Suprapubic skin (tissue), 4 donors: ENCODE results near the gene AXDND1. TPM values are rescaled to one million over a fixed set of nuclear protein-coding genes. Genes with fewer than 3 reads are reported as not detected.
"Not testable (repeated sequence)": the region's sequence is repeated elsewhere in the genome, so short reads cannot be mapped to it uniquely, and the experiment has no call there.

Experiments
- DNase-seq, 2 donors: peaks; one replicate each; pipeline ENCODE4 v3.0.0-alpha.2; 2019; ENCODE audit warnings: low spot score in 2 of 2
- H3K27ac ChIP-seq: fragments of 200-600 bp; sonication (generic); one replicate; pipeline ENCODE4 v1.5.1; 2019
- H3K27me3 ChIP-seq: fragments of 200-600 bp; sonication (generic); one replicate; pipeline ENCODE4 v1.5.1; 2019
- H3K36me3 ChIP-seq: fragments of 200-600 bp; sonication (generic); one replicate; pipeline ENCODE4 v1.5.1; 2019
- H3K4me1 ChIP-seq: fragments of 200-600 bp; sonication (generic); one replicate; pipeline ENCODE4 v1.5.1; 2019
- H3K4me3 ChIP-seq: fragments of 200-600 bp; sonication (generic); one replicate; pipeline ENCODE4 v1.5.1; 2019; ENCODE audit warnings: mild to moderate bottlenecking
- H3K9me3 ChIP-seq: fragments of 200-600 bp; sonication (generic); one replicate; pipeline ENCODE4 v1.5.1; 2019
- EP300 ChIP-seq: sonication (generic); formaldehyde crosslinking; IDR thresholded peaks from one replicate; pipeline ENCODE4 v1.6.1; 2017; ENCODE audit warnings: antibody characterized with exemption
- POLR2A ChIP-seq, 2 donors: fragments of 450-650 bp; IDR thresholded peaks; one replicate each; pipeline ENCODE4 v1.6.1; 2017; ENCODE audit warnings: antibody characterized with exemption in 2 of 2, mild to moderate bottlenecking in 2 of 2, moderate library complexity in 2 of 2
- POLR2AphosphoS5 ChIP-seq, 3 donors: sonication (generic); formaldehyde crosslinking; IDR thresholded peaks; one replicate each; pipeline ENCODE4 v1.6.1; 2017; ENCODE audit warnings: antibody characterized with exemption in 3 of 3
- WGBS: methylation state at CpG from one replicate; pipeline ENCODE4 v1.1.5; 2018; 5-methylcytosine and 5-hydroxymethylcytosine counted together
- total RNA-seq, 4 donors: library from RNA; depleted of rRNA; stranded (reverse); fragments of >200 nt; gene quantifications; one replicate each; pipeline ENCODE4 v1.1.0, GENCODE V29; 2016
- TF ChIP-seq, protein P1 (sequence below), 2 donors: fragments of 200-600 bp in 1 of 2; fragments of 450-650 bp in 1 of 2; sonication (generic) in 1 of 2; IDR thresholded peaks; one replicate each; pipeline ENCODE4 v1.5.1; 2016 to 2019; ENCODE audit warnings: antibody characterized with exemption in 2 of 2, mild to moderate bottlenecking in 1 of 2, moderate library complexity in 1 of 2

The AXDND1 gene
- total RNA-seq, 4 donors from 2014 or later, result 1.3 TPM; not detected in 3

DNA sequence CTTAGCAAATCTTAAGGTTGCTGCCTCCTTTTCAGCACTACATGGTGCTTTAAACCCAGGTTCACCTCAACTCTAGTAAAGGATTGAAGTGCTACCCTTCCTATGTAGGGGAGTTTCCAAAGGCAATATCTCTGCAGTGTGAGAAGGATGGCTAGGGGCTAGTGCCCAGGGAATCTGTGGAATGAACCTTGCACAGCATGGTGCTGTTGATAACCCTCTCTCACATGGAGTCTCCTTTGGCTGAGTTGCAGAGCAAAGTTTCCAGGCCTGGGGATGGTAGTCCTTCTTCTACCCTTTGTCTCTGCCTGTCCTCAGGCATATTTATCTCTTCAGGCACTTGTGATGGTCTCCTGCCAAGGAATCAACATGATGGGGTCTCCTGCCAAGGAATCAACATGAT, 59.4 kb downstream of the AXDND1 start:
- H3K27ac ChIP-seq, result no peak overlapping the region
- TF ChIP-seq POLR2AphosphoS5 (IDR thresholded peaks at IDR 0.05) (no peak), EP300 (no peak), POLR2A (IDR thresholded peaks at IDR 0.05) (no peak)
- TF ChIP-seq, protein P1, sequence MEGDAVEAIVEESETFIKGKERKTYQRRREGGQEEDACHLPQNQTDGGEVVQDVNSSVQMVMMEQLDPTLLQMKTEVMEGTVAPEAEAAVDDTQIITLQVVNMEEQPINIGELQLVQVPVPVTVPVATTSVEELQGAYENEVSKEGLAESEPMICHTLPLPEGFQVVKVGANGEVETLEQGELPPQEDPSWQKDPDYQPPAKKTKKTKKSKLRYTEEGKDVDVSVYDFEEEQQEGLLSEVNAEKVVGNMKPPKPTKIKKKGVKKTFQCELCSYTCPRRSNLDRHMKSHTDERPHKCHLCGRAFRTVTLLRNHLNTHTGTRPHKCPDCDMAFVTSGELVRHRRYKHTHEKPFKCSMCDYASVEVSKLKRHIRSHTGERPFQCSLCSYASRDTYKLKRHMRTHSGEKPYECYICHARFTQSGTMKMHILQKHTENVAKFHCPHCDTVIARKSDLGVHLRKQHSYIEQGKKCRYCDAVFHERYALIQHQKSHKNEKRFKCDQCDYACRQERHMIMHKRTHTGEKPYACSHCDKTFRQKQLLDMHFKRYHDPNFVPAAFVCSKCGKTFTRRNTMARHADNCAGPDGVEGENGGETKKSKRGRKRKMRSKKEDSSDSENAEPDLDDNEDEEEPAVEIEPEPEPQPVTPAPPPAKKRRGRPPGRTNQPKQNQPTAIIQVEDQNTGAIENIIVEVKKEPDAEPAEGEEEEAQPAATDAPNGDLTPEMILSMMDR (IDR thresholded peaks at IDR 0.05), result no peak
- no peak overlapping the region for H3K4me3 ChIP-seq
- H3K36me3 ChIP-seq, result no peaks in the 10 kb centered on the region
- no peaks in the 10 kb centered on the region for H3K4me1 ChIP-seq
- DNase-seq, result no peak
- H3K9me3 ChIP-seq, result peaks cover 5% of the 10 kb centered on the region
- no peaks in the 10 kb centered on the region for H3K27me3 ChIP-seq

DNA sequence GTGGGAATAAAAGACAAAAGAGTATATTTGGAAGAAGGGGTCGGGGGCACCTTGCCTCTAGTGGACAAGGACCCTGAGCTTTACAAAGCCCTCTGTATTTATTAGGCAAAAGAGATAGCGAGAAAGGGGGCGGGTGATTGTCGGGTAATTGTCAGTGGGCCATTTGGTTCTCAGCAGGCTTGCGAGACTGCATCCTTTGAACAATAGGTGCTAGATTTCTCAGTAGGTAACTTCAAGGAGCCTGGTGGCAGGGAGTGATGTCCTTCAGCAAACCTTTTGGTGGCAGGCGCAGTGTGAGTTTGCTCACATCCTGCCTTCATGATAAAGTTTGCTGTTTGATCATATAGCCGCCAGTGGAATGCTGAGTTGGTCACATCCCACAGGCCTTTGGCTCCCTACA, 71.4 kb downstream of the AXDND1 start:
- 85% methylated on average over 7 of the region's 7 CpGs for WGBS
- no peak overlapping the region for H3K27ac ChIP-seq
- TF ChIP-seq EP300 (no peak), POLR2A (IDR thresholded peaks at IDR 0.05) (no peak), POLR2AphosphoS5 (IDR thresholded peaks at IDR 0.05) (no peak)
- TF ChIP-seq, protein P1 (IDR thresholded peaks at IDR 0.05), result no peak
- H3K4me3 ChIP-seq, result no peak overlapping the region
- no peak for DNase-seq
- H3K9me3 ChIP-seq, result no peaks in the 10 kb centered on the region
- no peaks in the 10 kb centered on the region for H3K36me3 ChIP-seq
- no peaks in the 10 kb centered on the region for H3K27me3 ChIP-seq
- H3K4me1 ChIP-seq, result no peaks in the 10 kb centered on the region

DNA sequence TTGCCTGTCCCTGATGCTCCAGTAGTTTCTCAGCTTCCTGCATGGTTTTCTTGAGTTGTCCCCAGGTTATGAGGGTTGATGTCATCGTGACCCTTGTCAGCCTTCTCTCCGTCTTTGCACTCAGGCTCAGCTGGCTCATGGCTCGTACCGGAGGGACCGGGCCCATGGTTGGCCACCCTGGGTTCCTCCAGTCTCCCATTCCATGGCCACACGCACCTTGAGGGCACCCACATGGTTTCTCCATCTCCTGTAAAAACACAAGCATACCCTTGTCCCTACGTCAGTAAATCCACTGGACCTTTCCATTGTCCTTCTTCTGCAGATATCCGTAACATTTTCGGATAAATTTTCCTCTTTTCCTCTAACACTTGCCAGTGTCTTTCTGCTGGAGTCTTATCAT, 73.9 kb downstream of the AXDND1 start:
- not testable (repeated sequence) for H3K9me3 ChIP-seq, DNase-seq, H3K4me1 ChIP-seq, H3K36me3 ChIP-seq, H3K4me3 ChIP-seq, H3K27ac ChIP-seq, H3K27me3 ChIP-seq
- WGBS, result 96% methylated on average over 9 of the region's 9 CpGs

DNA sequence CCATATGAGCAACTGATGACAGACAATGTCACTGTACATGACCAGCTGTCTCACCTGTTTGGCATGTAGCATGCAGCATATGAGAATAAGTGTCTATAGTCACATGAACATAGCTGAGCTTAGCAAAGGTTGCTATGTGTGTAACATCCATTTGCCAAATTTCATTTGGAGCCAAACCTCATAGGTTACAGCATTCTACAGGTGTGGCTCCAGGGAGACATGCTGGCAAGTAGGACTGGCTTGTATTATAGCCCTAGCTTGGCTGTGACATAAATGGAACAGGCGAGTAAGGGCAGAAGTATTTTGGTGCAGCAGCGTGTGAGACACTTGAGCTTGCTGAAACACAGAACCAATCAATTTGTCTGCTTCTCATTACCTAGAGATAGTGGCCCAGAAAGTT, 74.5 kb downstream of the AXDND1 start:
- H3K9me3 ChIP-seq, DNase-seq, H3K4me3 ChIP-seq, H3K4me1 ChIP-seq, H3K27ac ChIP-seq, H3K36me3 ChIP-seq, H3K27me3 ChIP-seq: not testable (repeated sequence)
- WGBS, result 79% methylated on average over 2 of the region's 2 CpGs

DNA sequence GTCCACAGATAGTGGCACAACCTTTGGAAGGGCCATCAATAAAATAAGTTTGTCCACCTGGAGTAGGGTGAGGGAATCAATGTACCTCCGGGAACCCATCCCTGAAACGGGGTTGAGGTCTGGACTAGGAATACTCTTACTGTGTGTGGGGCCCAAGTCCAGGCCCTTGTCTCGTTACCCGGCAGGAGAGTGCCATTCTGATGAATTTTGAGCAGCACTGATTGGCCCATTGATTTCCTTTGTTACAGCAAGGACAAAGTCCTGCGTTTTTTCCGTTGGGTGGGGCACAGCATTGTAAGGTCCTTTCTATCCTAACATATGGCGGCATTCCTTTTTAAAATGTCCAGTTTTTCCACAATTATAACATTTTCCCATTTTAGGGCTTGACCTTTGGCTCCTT, 75.2 kb downstream of the AXDND1 start:
- no peak overlapping the region for H3K27ac ChIP-seq
- no peaks in the 10 kb centered on the region for H3K36me3 ChIP-seq
- no peak overlapping the region for H3K4me3 ChIP-seq
- 88% methylated on average over 7 of the region's 7 CpGs for WGBS
- no peak for DNase-seq
- no peaks in the 10 kb centered on the region for H3K9me3 ChIP-seq
- no peaks in the 10 kb centered on the region for H3K27me3 ChIP-seq
- H3K4me1 ChIP-seq, result no peaks in the 10 kb centered on the region
- TF ChIP-seq POLR2AphosphoS5 (IDR thresholded peaks at IDR 0.05) (no peak), POLR2A (IDR thresholded peaks at IDR 0.05) (no peak), EP300 (no peak)
- TF ChIP-seq, protein P1 (IDR thresholded peaks at IDR 0.05), result no peak

DNA sequence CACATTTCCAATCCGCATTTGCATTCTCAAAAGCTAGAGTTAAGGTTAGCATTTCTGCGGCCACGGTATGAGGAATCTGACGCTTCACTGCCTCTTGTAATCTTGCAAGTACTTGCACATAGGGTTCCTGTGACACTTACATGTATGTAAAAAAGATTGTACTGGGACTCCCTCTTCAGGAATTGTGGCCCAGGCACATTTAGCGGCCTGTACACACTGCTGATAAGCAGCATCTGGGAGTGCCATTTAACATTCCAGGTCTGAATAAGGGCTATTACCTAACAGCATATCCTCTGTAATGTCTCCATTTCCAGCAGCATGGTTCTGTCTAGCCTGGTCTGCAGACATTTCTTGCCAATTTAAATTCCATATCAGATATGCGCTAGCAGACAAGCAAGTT, 75.7 kb downstream of the AXDND1 start:
- no peaks in the 10 kb centered on the region for H3K9me3 ChIP-seq
- H3K27ac ChIP-seq, result no peak overlapping the region
- TF ChIP-seq POLR2AphosphoS5 (IDR thresholded peaks at IDR 0.05) (no peak), EP300 (no peak), POLR2A (IDR thresholded peaks at IDR 0.05) (no peak)
- TF ChIP-seq, protein P1 (IDR thresholded peaks at IDR 0.05), result no peak
- H3K36me3 ChIP-seq, result no peaks in the 10 kb centered on the region
- 87% methylated on average over 6 of the region's 6 CpGs for WGBS
- H3K4me1 ChIP-seq, result no peaks in the 10 kb centered on the region
- H3K4me3 ChIP-seq, result no peak overlapping the region
- no peaks in the 10 kb centered on the region for H3K27me3 ChIP-seq
- no peak for DNase-seq

DNA sequence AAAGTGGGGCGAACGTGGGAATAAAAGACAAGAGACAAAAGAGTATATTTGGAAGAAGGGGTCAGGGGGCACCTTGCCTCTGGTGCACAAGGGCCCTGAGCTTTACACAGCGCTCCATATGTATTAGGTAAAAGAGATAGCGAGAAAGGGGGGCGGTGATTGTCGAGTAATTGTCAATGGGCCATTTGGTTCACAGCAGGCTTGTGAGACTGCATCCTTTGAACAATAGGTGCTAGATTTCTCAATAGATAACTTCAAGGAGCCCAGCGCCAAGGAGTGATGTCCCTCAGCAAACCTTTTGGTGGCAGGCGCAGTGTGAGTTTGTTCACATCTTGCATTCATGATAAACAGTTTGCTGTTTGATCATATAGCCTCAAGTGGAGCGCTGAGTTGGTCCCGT, 77.1 kb downstream of the AXDND1 start:
- H3K27me3 ChIP-seq, H3K36me3 ChIP-seq, H3K4me3 ChIP-seq, H3K4me1 ChIP-seq, DNase-seq, H3K27ac ChIP-seq, H3K9me3 ChIP-seq: not testable (repeated sequence)
- WGBS, result 92% methylated on average over 10 of the region's 10 CpGs
